ENCODE measurements around the gene HSPA12A.

The HSPA12A gene

DNA sequence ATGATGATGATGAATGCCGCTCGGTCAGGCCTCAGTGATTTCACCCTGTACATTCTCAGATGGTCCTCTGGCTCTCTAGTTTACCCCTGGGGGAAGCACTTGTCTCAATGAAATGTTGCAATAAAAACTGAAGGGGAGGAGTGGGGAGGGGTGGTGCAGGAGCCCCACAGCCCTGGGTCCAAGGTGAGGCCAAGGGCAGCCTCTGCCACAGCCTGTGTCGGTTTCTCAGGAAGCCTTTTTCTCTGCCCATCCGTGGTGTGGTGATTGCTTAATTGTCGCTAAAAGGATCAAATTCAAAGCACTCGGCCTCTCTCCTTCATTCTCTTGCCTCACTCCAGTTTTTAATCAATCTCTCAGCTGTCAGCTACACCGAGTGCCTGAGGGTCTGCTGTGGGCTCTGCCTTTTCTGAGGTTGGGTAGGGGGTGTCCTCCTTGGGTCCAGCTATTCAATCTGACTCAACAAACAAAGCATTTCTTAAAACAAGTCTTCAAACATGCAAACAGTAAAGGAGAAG is 39.1 kb upstream of the HSPA12A start:
- Histone ChIP-seq H3K9ac (ENCODE audit: low read length) (no peak overlapping the region), H3K36me3 (replicated peaks; ENCODE audit: insufficient read depth, low read length) (no peaks in the 10 kb centered on the region), H2AFZ (ENCODE audit: low read length) (no peak overlapping the region), H3K27me3 (replicated peaks; ENCODE audit: insufficient read depth, low read length) (no peaks in the 10 kb centered on the region), H3F3A (ENCODE audit: insufficient read depth, low read length) (no peaks in the 10 kb centered on the region), H3K79me2 (ENCODE audit: low read length) (no peaks in the 10 kb centered on the region), H3K4me3 (ENCODE audit: low read length) (no peak overlapping the region), H3K27ac (ENCODE audit: low read length) (no peak overlapping the region), H3K4me2 (ENCODE audit: low read depth, low read length) (no peak overlapping the region), H3K9me2 (replicated peaks; ENCODE audit: insufficient read depth, low read length) (no peaks in the 10 kb centered on the region), H3K9me3 (replicated peaks; ENCODE audit: insufficient read depth, low read length) (no peaks in the 10 kb centered on the region), H3K4me1 (ENCODE audit: low read length) (0 out of 2 replicates have a peak, but pooled peaks cover 6% of the 10 kb centered on the region), H4K20me1 (ENCODE audit: insufficient read depth, low read length) (no peaks in the 10 kb centered on the region)
- TF ChIP-seq EZH2phosphoT487 (IDR thresholded peaks at IDR 0.05; ENCODE audit: low read length) (no peak), EZH2 (optimal IDR thresholded peaks at IDR 0.05; ENCODE audit: low read depth, low read length) (no peak)
- TF ChIP-seq, protein P1, sequence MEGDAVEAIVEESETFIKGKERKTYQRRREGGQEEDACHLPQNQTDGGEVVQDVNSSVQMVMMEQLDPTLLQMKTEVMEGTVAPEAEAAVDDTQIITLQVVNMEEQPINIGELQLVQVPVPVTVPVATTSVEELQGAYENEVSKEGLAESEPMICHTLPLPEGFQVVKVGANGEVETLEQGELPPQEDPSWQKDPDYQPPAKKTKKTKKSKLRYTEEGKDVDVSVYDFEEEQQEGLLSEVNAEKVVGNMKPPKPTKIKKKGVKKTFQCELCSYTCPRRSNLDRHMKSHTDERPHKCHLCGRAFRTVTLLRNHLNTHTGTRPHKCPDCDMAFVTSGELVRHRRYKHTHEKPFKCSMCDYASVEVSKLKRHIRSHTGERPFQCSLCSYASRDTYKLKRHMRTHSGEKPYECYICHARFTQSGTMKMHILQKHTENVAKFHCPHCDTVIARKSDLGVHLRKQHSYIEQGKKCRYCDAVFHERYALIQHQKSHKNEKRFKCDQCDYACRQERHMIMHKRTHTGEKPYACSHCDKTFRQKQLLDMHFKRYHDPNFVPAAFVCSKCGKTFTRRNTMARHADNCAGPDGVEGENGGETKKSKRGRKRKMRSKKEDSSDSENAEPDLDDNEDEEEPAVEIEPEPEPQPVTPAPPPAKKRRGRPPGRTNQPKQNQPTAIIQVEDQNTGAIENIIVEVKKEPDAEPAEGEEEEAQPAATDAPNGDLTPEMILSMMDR (IDR thresholded peaks at IDR 0.05; ENCODE audit: low read length): no peak
- no peak for DNase-seq

DNA sequence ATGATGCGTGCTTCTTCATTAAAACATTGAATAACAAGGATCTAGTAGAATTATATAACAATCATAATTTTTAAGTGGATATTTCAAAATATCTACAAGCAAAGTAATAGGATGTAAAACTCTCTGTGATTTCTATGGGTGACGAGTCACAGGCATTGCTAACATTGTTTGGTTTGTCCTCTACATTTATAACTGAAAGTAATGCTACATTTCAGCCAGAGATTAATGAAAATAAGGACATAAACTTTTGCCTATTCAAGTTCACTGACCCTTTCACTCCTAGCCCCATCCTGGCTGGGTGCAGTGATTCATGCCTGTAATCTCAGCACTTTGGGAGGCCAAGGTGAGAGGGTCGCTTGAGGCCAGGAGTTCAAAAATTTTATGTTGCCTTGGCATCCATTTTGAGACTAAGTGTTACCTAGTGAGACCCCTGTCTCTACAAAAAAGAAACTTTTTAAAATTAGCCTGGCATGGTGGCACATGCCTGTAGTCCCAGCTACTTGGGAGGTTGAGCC is 38.4 kb upstream of the HSPA12A start:
- DNase-seq: no peak
- H3K79me2 ChIP-seq (ENCODE audit: low read length): no peaks in the 10 kb centered on the region

DNA sequence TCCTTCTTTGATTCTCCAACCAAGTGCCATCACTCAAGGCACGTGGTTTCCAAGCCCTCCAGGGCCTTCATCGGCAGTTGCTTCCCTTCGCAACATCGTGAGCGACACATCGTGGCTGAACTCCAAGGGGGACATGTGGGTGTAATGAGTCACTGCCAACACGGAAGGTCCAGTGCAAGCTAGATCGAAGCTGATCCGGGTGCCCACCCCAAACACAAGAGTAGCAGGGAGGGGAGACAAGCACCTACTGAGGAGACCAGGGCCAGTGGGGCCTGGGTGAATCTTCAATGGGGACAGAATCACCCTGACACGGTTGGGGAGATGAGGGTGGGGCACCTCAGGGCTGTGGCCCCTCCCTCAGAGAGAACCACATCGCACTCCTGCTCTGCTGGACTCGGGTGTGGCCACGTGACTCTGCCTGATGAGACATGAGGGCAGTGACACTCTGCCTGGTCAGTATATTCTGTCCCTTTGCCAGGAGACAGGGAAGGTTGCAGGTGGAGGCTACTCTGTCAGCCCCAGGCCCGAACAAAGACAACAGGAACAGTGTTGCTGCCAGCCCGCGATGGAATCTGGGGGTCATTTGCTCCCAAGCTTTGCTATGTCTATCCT is 36.8 kb upstream of the HSPA12A start:
- no peak overlapping the region for H3K27ac ChIP-seq (ENCODE audit: low read length)
- no peak overlapping the region for H3K4me2 ChIP-seq (ENCODE audit: low read depth, low read length)
- H3K27me3 ChIP-seq (replicated peaks; ENCODE audit: insufficient read depth, low read length): no peaks in the 10 kb centered on the region
- no peaks in the 10 kb centered on the region for H3K79me2 ChIP-seq (ENCODE audit: low read length)
- no peaks in the 10 kb centered on the region for H4K20me1 ChIP-seq (ENCODE audit: insufficient read depth, low read length)
- no peaks in the 10 kb centered on the region for H3K36me3 ChIP-seq (replicated peaks; ENCODE audit: insufficient read depth, low read length)
- no peak overlapping the region for H2AFZ ChIP-seq (ENCODE audit: low read length)
- DNase-seq: no peak
- H3K9ac ChIP-seq (ENCODE audit: low read length): no peak overlapping the region
- H3K9me2 ChIP-seq (replicated peaks; ENCODE audit: insufficient read depth, low read length): no peaks in the 10 kb centered on the region
- 0 out of 2 replicates have a peak, but pooled peaks cover 6% of the 10 kb centered on the region for H3K4me1 ChIP-seq (ENCODE audit: low read length)
- no peak overlapping the region for H3K4me3 ChIP-seq (ENCODE audit: low read length)
- no peaks in the 10 kb centered on the region for H3F3A ChIP-seq (ENCODE audit: insufficient read depth, low read length)
- TF ChIP-seq EZH2 (optimal IDR thresholded peaks at IDR 0.05; ENCODE audit: low read depth, low read length): no peak
- TF ChIP-seq, protein P1 (IDR thresholded peaks at IDR 0.05; ENCODE audit: low read length): no peak
- no peak for TF ChIP-seq EZH2phosphoT487 (IDR thresholded peaks at IDR 0.05; ENCODE audit: low read length)
- no peaks in the 10 kb centered on the region for H3K9me3 ChIP-seq (replicated peaks; ENCODE audit: insufficient read depth, low read length)

More for the DNA sequence above, 38.4 kb upstream of the HSPA12A start:
- no peak overlapping the region for H3K27ac ChIP-seq (ENCODE audit: low read length)
- H3K27me3 ChIP-seq (replicated peaks; ENCODE audit: insufficient read depth, low read length): no peaks in the 10 kb centered on the region
- 0 out of 2 replicates have a peak, but pooled peaks cover 6% of the 10 kb centered on the region for H3K4me1 ChIP-seq (ENCODE audit: low read length)
- H3K9me2 ChIP-seq (replicated peaks; ENCODE audit: insufficient read depth, low read length): no peaks in the 10 kb centered on the region
- H3F3A ChIP-seq (ENCODE audit: insufficient read depth, low read length): no peaks in the 10 kb centered on the region
- no peak overlapping the region for H3K4me2 ChIP-seq (ENCODE audit: low read depth, low read length)
- no peaks in the 10 kb centered on the region for H3K9me3 ChIP-seq (replicated peaks; ENCODE audit: insufficient read depth, low read length)
- no peak overlapping the region for H3K4me3 ChIP-seq (ENCODE audit: low read length)
- H2AFZ ChIP-seq (ENCODE audit: low read length): no peak overlapping the region
- H4K20me1 ChIP-seq (ENCODE audit: insufficient read depth, low read length): no peaks in the 10 kb centered on the region
- H3K9ac ChIP-seq (ENCODE audit: low read length): no peak overlapping the region
- TF ChIP-seq EZH2phosphoT487 (IDR thresholded peaks at IDR 0.05; ENCODE audit: low read length) (no peak), EZH2 (optimal IDR thresholded peaks at IDR 0.05; ENCODE audit: low read depth, low read length) (no peak)
- TF ChIP-seq, protein P1 (IDR thresholded peaks at IDR 0.05; ENCODE audit: low read length): no peak
- no peaks in the 10 kb centered on the region for H3K36me3 ChIP-seq (replicated peaks; ENCODE audit: insufficient read depth, low read length)

Data from MM.1S (cell line).